Measurements from ENCODE around the gene CLUH.

Gene CLUH

GRCh38 chr17:2693561-2694380 is 17.8 kb downstream of the CLUH start:
- H3K36me3 ChIP-seq (ENCODE audit: low read depth) = peaks cover 70% of the 10 kb centered on the region
- TF ChIP-seq CTCF (IDR thresholded peaks at IDR 0.05; ENCODE audit: poor library complexity, severe bottlenecking) = no peak
- H3K9me3 ChIP-seq (ENCODE audit: severe bottlenecking) = no peaks in the 10 kb centered on the region
- H3K4me1 ChIP-seq (ENCODE audit: insufficient read depth, poor library complexity, severe bottlenecking) = no peaks in the 10 kb centered on the region
- no peaks in the 10 kb centered on the region for H3K27me3 ChIP-seq (ENCODE audit: insufficient read depth, poor library complexity, severe bottlenecking)
- ATAC-seq (ENCODE audit: low read depth) (no peak; the same call in 2 of the 3 replicates), DNase-seq (ENCODE audit: low spot score) (peak; percentile 63)
- no peak overlapping the region for H3K4me3 ChIP-seq (ENCODE audit: severe bottlenecking)
- no peak overlapping the region for H3K27ac ChIP-seq (ENCODE audit: poor library complexity, severe bottlenecking)

- Histone ChIP-seq H3K36me3 (ENCODE audit: low read depth) (peaks cover 62% of the 10 kb centered on the region), H3K27me3 (ENCODE audit: insufficient read depth, poor library complexity, severe bottlenecking) (no peaks in the 10 kb centered on the region), H3K4me3 (ENCODE audit: severe bottlenecking) (no peak overlapping the region), H3K27ac (ENCODE audit: poor library complexity, severe bottlenecking) (no peak overlapping the region), H3K4me1 (ENCODE audit: insufficient read depth, poor library complexity, severe bottlenecking) (no peaks in the 10 kb centered on the region), H3K9me3 (ENCODE audit: severe bottlenecking) (no peaks in the 10 kb centered on the region)
- peak; percentile 27 for DNase-seq (ENCODE audit: low spot score)
- no peak for TF ChIP-seq CTCF (IDR thresholded peaks at IDR 0.05; ENCODE audit: poor library complexity, severe bottlenecking)
- ATAC-seq (ENCODE audit: low read depth) = no peak
These were observed 18.8 kb downstream of the CLUH start for GRCh38 chr17:2692781-2693135.

GRCh38 chr17:2691965-2692780 is 19.4 kb downstream of the CLUH start:
- ATAC-seq (ENCODE audit: low read depth) = no peak
- Histone ChIP-seq H3K4me1 (ENCODE audit: insufficient read depth, poor library complexity, severe bottlenecking) (no peaks in the 10 kb centered on the region), H3K36me3 (ENCODE audit: low read depth) (peaks cover 57% of the 10 kb centered on the region)

GRCh38 chr17:2691069-2691871 is 20.3 kb downstream of the CLUH start:
- H3K9me3 ChIP-seq (ENCODE audit: severe bottlenecking) = no peaks in the 10 kb centered on the region
- DNase-seq (ENCODE audit: low spot score) = no peak
- H3K27ac ChIP-seq (ENCODE audit: poor library complexity, severe bottlenecking) = no peak overlapping the region
- H3K36me3 ChIP-seq (ENCODE audit: low read depth) = peaks cover 49% of the 10 kb centered on the region
- H3K4me3 ChIP-seq (ENCODE audit: severe bottlenecking) = no peak overlapping the region
- no peaks in the 10 kb centered on the region for H3K4me1 ChIP-seq (ENCODE audit: insufficient read depth, poor library complexity, severe bottlenecking)
- H3K27me3 ChIP-seq (ENCODE audit: insufficient read depth, poor library complexity, severe bottlenecking) = no peaks in the 10 kb centered on the region
- no peak for TF ChIP-seq CTCF (IDR thresholded peaks at IDR 0.05; ENCODE audit: poor library complexity, severe bottlenecking)
- no peak for ATAC-seq (ENCODE audit: low read depth)

More at GRCh38 chr17:2691965-2692780, 19.4 kb downstream of the CLUH start:
- no peaks in the 10 kb centered on the region for H3K9me3 ChIP-seq (ENCODE audit: severe bottlenecking)
- no peak for TF ChIP-seq CTCF (IDR thresholded peaks at IDR 0.05; ENCODE audit: poor library complexity, severe bottlenecking)
- H3K27ac ChIP-seq (ENCODE audit: poor library complexity, severe bottlenecking) = no peak overlapping the region
- H3K27me3 ChIP-seq (ENCODE audit: insufficient read depth, poor library complexity, severe bottlenecking) = no peaks in the 10 kb centered on the region
- peak; percentile 60 for DNase-seq (ENCODE audit: low spot score)
- H3K4me3 ChIP-seq (ENCODE audit: severe bottlenecking) = no peak overlapping the region

Data from RWPE2 (cell line).